Inferior parietal cortex (tissue), 1 donor: ENCODE results near the gene HSD3B2.

Source experiments
- DNase-seq: peaks from one replicate; pipeline ENCODE4 v3.0.0-alpha.2; 2016; ENCODE audit errors: extremely low spot score

HSD3B2 gene

DNA sequence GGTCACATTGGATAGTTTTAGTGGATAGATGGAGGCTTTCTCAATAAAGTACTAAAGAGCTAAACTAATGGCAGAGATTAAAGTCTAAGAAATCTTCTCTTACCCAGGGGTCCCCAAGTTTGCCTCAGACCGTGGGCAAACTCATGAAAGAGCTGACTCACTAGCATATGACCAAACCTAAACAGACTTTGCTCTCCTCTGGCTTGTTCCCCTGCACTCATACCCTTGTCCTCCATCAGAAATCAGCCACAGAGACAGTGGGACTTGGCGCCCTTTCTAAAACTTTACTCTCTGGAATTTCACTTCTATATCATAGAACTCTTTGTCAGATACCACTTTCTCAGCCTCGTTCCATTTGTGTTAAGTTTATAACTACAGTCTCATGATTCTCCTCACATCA is 17.0 kb upstream of the HSD3B2 start:
- DNase-seq, result no peak

DNA sequence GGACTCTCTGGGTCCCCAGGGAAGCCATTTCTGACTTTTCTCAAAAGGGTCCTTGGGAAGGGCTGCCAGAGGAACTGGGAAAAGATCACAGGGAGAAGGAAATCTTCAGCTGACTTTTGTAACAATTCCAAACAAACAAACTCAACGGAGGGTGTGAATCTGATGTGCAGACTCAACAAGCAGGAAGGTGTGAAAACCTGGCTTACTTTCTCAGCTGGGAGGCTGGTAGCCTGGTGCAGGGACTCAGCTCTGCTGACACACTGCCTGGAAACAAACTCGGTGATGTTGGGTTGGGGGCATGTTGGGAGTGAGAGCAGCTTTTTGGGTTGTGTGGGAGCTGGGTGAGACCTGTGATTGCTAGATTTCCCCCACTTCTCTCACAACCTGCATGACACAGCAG is 10.2 kb upstream of the HSD3B2 start:
- no peak for DNase-seq

- no peak for DNase-seq
Measured at GRCh38 chr1:119409731-119410130, 5.2 kb upstream of the HSD3B2 start.

DNA sequence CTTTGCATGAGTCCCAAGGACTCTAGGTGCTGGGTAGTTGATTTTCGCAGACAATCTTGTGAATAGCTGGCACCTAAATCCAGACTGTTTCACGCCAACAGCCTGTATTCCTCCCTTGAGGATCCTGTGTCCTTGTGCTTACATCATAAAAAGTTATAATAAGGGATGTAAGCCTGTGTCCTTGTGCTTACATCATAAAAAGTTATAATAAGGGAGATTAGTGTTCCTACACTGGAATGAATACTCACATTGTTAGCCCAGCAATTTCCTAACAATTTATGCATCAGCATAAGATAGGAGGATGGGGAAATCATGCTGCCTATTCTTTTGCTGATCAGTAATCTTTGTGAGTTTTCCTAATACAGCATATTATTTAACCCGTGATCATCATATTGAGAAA is 4.0 kb upstream of the HSD3B2 start:
- no peak for DNase-seq

DNA sequence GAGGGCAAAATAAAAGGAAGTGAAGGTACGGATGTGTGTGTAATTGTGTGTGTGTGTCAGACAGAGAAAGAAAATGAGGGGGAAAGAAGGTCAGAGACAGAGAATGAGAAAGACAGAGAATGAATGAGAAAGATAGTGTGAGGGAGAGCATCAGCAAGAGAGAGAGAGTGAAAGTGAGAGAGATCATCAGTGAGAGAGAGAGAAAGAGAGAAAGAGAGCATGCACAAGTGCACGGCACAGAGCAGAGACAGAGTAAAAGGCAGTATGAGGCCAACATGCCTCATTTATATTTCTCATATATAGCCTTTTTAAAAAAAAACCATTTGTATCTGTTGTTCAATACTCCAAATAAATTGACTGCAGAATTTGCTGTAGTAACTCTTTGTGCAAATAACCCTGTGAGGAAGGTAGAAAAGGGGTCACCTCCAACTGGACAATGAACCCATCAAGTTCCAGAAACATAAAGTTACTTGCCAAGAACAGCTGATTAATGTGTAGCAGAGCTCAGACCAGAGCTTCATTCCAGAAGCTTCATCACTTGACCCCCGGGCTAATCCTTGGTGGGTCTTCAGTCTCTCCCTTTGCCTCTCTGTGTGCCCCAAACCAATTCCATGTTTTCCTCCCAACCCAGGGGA is 1.2 kb downstream of the HSD3B2 start:
- no peak for DNase-seq

GRCh38 chr1:119419109-119419508 is 4.2 kb downstream of the HSD3B2 start:
- no peak for DNase-seq

GRCh38 chr1:119420638-119421037 is 5.7 kb downstream of the HSD3B2 start:
- DNase-seq, result no peak

- no peak for DNase-seq
Measured at GRCh38 chr1:119422631-119423030, 7.7 kb downstream of the HSD3B2 start.

- no peak for DNase-seq
Measured at GRCh38 chr1:119428991-119429390, 14.0 kb downstream of the HSD3B2 start.

GRCh38 chr1:119429687-119430086 is 14.7 kb downstream of the HSD3B2 start:
- DNase-seq, result no peak

- no peak for DNase-seq
Measured at GRCh38 chr1:119430486-119430885, 15.5 kb downstream of the HSD3B2 start.

DNA sequence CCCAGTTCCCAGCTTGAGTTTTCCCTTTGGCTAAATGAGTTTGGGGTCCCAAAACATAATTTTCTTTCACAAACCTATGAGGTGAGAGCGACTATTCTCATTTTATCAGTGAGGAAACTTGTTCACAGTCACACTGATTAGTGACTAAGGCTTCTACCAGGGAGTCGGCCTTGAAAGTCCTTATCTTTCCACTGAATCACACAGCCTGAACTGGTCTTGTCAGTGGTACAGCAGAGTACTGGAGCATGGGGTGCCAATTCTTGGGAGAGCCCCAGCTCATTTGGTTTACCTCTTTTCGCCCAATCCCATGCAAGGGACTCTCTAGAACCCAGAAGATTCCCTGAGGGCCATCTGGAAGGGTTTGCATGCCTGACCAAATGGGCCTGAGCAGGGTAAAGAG is 16.9 kb downstream of the HSD3B2 start:
- no peak for DNase-seq

- DNase-seq, result peak; percentile 14
Measured at GRCh38 chr1:119435052-119435451, 20.1 kb downstream of the HSD3B2 start.

- no peak for DNase-seq
Measured at GRCh38 chr1:119438761-119439160, 23.8 kb downstream of the HSD3B2 start.

GRCh38 chr1:119440721-119441307 is 25.9 kb downstream of the HSD3B2 start:
- DNase-seq, result no peak

GRCh38 chr1:119442756-119443155 is 27.8 kb downstream of the HSD3B2 start:
- no peak for DNase-seq

DNA sequence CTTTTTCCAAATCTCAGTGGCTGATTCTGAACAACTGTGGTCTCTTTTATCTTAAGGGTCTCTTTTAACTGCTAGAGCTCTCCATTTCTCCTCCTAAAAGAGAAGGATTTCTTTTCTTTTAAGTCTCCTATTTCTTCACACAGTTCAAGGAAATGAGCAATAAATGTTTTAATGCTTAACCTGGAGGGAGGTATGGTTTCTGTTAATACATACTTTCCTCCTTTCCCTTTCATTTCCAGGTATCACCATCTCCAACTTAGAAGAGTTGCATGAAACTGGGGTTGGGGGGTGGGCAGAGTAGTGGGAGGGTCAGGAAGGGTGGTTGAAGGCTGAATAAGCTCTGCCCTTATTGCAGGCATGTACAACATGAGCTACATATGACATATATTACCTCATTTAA is 31.4 kb downstream of the HSD3B2 start:
- DNase-seq, result no peak

GRCh38 chr1:119447344-119448126 is 32.6 kb downstream of the HSD3B2 start:
- DNase-seq, result no peak

DNA sequence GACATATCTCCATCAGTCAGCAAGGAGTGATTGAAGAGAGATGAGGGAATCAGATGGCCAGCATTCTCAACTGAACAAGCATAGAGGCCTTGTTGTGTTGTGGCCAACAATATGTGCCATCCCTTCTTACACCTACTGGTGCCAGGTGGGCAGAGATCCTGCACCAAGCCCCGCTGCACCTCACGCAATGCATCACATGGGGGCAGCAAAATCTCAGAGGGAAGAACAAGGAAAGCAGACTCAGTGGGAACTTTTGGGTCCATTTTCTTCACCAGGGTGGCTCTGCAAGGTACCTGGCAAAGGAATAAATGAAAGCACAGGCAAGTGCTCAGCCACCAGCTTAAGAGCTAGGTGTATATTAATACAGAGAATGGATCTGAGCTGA is 33.2 kb downstream of the HSD3B2 start:
- DNase-seq, result no peak

GRCh38 chr1:119449971-119450370 is 35.0 kb downstream of the HSD3B2 start:
- no peak for DNase-seq

DNA sequence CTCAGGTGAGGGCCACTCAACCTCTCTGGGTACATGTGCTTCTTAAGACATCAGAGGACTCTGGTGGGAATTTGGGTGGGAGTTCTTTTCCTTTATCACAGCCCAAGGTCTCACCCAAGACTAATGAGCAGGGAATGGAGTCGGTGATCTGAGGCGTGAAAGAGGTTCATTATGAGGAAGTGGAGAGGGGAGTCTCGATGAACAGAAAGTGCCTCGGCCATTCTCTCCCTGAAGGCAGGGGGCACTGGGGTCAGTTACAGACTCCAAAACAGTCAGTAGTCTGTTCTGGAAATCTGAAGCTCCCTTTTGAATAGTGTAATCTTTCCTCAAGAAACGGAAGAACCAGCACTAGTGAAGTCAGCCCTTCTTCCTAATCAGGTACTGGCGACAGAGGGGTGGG is 36.2 kb downstream of the HSD3B2 start:
- DNase-seq, result no peak

DNA sequence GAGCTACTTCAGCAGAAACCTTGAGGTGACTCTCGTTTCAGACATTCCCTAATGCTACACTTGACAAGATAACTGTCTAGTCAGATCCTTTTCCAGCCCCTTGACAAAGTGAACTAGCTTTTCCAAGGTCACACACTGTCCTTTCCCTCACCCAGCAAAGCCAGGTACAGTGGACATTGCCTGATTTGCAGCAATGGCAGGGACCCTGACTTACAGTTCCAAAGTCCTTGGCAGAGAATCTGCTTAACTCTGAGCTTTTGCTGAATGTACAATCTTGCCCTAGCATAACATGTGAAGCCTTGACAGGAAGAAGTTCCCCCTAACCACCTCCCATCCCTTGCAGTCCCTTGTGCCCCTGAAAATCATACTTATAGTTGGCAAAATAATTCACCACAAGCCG is 37.1 kb downstream of the HSD3B2 start:
- no peak for DNase-seq

DNA sequence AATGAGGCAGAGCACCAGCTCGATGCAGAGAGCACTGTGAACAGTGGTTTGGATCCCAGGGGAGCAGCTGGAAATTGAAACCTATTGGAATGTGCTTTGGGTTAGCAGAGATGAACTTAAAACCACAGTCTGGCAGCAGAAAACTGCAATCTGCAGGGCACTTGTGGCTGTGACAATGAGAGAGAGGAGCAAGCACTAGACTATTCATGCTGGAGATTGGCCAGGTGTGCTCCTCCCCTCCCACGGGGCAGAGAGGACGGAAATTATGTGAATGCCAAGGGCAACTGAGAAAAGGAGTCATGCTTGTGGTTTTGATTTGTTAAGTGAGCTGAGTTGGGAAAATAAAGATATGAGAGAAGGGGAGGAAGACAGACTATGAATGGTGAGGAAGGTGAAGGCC is 38.1 kb downstream of the HSD3B2 start:
- no peak for DNase-seq
